Stimulated activated CD8-positive, alpha-beta memory T cell treated with anti-CD3 and anti-CD28 coated beads, Interleukin-15, amount 100 ng/mL, for 1 hour (primary cell): ENCODE data around the gene FSD1.
"Not testable (repeated sequence)": the region's sequence is repeated elsewhere in the genome, so short reads cannot be mapped to it uniquely, and the experiment has no call there.

Experiments used
- DNase-seq: peaks from one replicate; pipeline ENCODE4 v3.0.0-alpha.2; 2020; ENCODE audit warnings: low read depth

FSD1 gene

DNA sequence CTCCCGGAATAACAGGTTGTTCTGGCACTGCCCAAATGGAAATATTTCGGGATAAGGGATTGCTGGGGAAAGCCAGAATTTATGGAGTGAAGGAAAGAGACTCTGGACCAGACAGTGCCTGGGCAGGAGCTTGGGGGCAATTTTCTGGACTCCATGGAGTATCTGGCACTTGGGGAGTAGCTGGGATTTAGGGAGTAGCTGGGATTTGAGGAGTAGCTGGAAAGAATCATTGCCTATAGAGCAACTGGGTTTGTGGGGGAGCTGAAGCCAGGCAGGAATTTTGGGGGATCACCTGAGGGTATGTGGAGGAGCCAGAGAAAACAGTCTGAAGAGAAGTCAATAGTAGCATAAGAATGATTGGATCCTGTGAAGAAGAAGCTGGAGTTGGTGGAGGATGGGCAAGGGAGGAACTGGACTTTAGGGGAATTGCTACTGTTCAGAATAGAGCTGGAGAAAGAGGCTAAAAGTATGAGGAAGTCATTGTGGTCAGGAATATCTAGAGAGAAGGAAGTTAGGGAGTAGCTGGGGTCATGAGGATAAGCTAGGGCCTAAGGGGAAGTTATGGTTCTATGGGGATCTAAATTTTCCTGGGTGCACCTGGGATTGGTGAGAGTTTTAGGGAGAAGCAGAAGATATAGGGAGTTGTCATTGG, 14.8 kb downstream of the FSD1 start:
- no peak for DNase-seq

DNA sequence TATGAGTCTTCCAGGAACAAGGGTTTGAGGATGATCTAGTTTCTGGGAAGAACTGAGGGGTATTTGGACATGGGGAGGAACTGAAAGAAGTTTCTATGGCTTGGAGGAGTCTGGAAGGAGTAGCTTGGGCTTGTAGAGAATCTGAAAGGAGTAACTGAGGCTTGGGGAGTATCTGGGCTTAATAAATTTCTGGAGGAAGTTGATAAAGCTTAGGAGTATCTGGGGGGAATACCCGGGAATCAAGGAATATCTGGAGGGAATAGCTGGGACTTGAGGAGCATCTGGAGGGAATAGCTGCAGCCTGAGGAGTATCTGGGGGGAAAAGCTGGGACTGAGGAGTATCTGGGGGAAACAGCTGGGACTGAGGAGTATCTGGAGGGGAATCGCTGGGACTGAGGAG, 16.0 kb downstream of the FSD1 start:
- DNase-seq = no peak

DNA sequence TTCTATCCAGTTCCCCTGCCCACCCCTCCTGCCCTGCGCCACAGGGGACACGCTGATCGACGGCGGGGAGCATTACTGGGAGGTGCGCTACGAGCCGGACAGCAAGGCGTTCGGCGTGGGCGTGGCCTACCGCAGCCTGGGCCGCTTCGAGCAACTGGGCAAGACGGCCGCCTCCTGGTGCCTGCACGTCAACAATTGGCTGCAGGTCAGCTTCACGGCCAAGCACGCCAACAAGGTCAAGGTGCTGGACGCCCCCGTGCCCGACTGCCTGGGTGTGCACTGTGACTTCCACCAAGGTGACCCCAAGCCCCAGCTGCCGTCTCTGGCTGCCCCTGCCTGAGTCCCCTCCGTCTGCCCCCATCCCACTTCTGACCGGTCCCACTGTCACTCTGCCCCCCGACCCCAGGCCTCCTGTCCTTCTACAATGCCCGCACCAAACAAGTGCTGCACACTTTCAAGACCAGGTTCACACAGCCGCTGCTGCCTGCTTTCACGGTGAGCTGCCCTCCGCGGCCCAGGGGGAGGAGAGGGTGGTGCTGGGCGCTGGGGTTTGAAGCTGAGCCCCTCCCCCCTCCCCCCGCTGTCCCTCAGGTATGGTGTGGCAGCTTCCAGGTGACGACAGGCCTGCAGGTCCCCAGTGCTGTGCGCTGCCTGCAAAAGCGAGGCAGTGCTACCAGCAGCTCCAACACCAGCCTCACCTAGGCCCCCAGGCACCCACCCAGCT, 18.7 kb downstream of the FSD1 start:
- no peak for DNase-seq

DNA sequence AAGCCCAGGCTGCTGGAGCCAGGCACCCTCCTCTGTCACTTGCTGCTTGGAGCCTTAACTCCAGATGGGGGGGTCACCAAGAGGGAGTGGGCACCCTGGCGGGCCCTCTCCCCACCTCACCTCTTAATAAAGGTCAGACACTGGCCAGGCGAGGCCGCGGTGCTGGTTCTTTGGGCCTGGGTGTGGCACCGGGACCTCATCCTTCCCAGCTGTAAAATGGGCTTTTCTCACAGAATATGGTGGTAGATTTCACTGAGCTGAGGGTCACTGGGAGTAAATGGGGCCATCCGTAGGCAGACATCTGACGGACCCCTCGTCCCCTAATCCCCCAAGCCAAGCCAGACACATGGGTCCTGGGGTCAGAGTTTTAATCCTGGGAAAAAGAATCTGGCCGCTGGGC, 19.3 kb downstream of the FSD1 start:
- DNase-seq = no peak

DNA sequence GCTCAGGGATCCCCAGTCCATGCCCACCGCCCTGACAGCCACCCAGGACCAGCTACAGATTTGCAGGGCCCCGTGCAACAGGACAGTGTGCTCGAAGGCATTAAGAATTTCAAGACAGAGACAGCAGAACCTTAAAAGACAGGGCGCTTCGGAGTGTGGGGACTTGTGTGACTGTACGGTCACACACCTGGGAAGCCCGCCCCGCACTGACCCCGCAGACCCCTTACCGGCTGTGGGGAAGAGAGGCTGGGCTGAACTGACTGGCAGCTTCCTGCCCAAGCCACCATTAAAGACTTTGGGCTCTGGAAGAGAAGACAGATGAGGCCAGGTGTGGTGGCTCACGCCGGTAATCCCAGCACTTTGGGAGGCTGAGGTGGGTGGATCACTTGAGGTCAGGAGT, 19.8 kb downstream of the FSD1 start:
- no peak for DNase-seq

DNA sequence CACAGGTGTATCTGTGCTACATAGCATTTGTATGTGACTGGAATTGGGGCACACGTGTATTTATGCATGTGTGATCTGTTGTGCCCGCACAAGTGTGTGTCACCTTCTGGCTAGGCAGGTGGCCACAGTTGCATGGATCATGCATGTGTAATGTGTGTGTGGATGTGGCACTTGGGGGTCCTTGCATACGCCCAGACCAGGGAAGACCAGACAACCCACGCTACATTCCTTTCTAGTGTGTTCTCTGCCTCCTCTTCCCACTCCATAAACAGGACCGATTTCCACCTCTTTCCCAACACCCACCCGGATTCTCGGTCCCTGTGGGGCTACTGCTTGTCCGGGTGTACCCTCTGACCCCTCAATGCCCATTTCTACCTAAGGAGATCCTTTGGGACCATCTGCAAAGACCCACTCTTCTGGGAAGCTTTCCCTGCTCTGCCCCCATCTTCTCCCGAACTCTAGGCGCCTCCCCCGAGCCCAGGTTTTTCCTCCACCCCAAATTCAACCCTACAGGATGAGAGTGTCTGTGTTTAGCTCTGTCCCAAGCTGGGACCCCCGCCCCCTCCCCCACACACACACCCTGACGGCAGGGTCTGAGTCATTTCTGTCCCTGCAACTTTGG, 21.9 kb downstream of the FSD1 start:
- DNase-seq = no peak

DNA sequence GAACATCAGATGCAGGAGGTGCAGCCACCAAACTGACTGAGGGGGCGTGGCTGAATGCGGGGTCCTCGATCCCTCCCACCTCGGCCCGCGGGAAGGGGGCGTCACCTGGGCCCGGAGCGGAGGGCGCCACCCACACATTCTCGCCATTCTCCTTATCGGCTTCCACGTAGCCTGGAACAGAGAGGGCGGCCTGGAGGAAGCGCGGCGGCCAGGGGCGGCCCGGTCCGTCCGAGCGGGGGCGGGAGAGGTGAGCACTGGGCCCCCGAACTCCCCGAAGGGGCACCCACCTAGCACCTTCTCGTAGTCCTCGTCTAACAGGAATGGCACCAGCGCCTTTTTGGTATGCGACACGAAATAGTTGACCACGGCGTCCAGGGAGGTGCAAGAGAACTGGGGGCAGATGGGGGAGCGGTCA, 22.4 kb downstream of the FSD1 start:
- DNase-seq = no peak

DNA sequence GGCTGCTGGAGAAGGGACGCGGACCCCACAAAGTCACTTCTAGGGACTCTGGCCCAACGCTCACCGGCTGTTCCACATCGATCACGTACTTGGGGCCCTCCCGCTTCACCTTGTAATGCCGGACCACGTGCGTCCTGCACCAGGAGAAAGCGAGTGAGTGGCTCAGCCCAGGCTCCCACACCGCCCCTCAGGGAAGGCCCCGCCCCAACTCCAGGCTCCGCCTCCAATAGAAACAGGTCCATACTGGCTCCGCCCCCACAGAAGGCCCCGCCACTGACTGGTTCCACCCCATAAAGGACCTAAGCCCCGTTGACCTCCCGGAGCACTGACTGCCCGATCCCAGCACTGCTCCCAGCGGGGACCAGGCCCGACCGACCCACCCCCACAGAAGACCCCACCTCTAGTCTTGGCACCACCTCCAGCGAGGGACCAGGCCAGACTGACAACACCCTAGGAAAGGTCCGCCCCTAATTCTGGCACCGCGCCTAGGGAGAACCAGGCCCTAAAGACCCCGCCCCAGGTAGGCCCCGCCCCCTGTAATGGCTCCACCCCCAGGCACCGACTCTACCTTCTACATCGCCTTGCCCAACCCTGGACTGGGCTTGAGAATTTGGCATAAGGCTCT, 23.0 kb downstream of the FSD1 start:
- DNase-seq = peak; percentile 40

DNA sequence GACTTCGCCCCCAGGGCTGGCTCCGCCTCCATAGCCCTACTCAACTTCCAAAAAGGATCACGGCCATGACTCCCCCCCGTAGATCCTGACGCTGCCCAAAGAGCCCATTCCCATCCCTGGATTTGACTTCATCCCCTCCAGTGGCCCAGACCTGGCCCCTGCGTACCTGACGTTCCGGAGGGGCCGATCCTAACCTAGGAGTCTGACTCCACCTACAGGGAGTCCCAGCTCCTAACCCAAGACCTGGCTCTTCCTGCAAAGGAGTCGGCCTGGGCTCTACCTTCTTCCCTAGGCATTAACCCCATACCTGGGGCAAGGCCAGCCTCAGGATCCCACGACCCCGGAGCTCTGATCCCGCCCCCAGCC, 23.5 kb downstream of the FSD1 start:
- no peak for DNase-seq

DNA sequence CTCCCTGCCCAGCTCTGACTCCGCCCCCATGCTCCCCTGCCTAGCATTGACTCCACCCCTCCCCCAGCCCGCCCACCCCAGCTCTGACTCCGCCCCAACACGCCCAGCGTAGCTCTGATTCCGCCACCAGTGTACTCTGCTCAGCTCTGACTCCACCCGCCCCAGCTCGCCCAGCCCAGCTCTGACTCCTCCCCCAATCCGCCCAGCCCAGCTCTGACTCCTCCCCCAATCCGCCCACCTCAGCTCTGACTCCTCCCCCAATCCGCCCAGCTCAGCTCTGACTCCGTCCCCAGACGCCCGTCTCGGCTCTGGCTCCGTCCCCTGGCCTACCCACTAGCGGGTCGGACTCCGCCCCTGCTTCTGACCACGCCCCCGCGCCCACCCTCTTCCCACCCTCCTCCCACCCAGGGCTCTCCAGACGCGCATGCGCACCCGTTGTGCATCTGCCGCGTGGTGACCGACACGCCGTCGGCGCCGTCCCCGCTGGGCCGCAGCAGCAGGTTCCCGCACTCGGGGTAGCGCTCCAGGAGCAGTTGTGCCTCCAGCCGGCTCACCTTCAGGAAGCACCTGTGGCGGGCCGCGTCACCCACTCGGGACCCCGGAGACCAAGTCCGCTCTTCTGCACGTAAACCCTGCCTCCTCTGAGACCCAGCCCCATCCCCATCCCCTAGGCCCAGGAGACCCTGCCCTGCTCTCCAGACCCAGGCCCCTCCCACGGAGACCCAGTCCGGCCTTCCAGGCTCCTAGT, 24.0 kb downstream of the FSD1 start:
- peak; percentile 97 for DNase-seq

DNA sequence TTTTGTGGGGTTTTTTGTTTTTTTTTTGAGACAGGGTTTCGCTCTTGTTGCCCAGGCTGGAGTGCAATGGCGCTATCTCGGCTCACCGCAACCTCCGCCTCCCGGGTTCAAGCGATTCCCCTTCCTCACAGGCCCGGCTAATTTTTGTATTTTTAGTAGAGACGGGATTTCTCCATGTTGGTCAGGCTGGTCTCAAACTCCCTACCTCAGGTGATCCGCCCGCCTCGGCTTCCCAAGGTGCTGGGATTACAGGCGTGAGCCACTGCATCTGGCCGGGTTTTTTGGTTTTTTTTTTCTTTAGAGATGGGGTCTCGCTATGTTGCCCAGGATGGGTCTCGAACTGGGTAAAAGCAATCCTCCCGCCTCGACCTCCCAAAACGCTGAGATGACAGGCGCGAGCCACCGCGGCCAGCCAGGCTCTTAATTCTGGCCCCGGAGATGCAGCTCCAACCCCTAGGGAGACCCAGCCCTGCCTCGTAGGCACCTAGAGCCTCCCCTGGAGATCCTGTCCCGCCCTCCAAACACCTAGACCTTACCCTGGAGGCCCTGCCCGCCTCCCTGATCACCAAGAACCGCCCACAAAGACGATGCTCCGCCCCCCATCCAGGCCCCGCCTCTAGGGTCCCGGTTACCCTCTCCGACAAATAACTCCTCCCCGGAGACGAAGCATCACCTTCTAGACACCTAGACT, 24.7 kb downstream of the FSD1 start:
- not testable (repeated sequence) for DNase-seq

DNA sequence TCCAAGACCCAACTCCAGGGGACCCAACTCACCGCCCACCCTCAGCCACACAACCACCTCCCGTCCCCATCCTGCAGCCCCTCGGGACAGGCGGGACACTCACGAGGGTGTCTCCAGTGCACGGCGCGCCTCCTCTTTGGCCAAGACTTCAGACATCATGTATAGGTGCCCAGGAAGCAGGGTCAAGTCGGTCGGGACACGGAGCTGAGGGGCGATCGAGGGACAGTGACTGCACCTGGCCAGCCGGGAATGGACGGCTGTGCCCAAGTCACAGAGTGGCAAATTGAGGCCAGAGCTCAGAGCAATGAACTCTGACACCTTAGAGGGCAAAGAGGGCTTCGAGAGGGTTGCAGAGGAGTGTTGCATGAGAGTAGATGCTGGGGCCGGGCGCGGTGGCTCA, 25.5 kb downstream of the FSD1 start:
- DNase-seq = no peak

DNA sequence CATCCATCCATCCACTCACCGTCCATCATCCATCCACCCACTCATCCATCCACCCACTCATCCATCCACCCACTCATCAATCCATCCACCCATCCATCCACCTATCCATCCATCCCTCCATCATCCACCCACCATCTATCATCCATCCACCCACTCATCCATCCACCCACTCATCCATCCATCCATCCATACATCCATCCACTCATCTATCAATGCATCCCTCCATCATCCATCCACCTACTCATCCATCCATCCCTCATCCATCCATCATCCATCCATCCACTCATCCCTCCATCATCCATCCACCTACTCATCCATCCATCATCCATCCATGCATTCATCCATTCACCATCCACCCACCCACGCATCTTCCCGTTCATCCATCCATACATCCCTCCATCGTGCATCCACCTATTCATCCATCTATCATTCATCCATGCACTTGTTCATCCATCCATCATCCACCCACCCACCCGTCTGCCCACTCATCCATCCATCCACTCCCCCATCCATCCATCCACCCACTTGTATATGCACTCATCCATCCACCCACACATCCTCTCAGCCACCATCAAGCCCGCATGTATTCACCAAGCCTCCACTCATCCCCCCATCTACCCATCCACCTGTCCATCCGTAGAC, 30.7 kb downstream of the FSD1 start:
- DNase-seq = no peak

DNA sequence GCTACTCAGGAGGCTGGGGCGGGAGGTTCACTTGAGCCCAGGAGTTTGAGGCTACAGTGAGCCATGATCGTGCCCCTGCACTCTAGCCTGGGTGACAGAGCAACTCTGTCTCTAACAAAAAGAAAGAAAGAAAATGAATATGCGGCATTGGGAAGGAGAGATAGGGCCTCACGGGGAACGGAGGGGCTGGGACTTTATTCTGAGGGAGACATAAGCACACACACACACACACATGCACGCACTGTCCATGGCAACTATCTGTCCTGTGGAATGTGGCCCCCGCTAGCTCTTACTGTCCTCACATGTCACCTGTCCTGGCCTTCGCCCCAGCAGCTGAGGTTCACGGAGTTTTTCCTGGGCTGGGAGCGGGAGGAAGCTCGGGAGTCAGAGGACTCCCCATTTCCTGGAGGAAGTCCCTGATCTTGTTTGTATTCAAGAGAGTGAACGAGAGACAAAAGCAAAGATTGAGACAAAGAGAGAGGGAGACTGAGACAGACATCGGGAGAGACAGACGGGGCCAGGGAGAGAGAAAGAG, 33.6 kb downstream of the FSD1 start:
- DNase-seq = no peak

DNA sequence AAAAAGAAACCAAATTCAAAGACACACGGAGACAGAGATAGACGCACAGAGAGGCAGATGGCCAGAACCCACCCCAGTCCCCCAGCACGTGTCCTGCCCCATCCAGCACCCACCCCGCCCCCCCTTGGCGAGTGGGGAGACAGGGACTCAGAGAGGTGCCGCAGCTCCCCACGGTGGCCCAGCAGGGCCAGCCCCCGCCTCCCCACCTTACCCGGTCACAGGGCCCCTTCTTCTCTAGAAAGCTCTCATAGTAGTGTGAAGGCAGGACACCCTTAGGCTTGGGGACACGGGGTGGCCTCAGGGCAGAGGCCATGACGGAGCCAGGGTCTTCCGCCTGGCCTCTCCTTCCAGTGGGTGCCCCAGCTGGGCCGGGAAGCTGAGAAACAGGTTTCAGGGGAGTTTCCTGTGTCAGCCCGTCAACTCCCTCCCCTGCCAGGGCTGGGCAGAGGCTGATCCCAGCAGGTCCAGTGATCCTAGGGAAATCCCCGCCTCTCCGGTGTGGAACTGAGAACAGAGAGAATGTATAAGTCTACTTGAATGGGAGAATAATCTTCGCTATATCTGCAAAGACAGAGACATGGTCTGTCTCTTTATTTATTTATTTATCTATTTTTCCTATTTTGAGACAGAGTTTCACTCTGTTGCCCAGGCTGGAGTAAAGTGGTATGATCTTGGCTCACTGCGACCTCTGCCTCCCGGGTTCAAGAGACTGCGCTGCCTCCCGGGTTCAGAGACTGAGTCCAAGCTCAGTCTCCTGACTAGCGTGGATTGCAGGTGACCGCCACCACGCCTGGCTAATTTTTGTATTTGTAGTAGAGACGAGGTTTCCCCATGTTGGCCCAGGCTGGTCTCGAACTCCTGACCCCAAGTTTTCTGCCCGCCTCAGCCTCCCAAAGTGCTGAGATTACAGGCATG, 34.3 kb downstream of the FSD1 start, which contains the start of gene STAP2:
Gene STAP2, minus strand, starts transcription at position 387 of the 915 bp plus-strand sequence. Its CDS starts 74 bp downstream, at position 313.
- DNase-seq = no peak

DNA sequence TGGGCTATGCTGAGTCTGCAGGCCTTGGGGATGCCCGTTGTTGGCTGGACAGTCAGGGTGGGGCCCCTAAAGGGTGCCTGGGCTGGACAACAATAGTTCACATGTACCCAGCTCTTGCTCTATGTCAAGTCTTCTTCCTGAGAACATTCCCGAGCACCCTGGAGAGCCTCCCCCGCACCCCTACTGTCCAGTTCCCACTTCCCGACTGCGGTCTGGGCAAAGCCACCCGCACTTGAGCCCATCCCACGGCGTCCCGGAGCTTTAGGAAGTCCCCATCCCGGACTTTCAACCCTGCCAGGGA, 37.9 kb downstream of the FSD1 start:
- no peak for DNase-seq

DNA sequence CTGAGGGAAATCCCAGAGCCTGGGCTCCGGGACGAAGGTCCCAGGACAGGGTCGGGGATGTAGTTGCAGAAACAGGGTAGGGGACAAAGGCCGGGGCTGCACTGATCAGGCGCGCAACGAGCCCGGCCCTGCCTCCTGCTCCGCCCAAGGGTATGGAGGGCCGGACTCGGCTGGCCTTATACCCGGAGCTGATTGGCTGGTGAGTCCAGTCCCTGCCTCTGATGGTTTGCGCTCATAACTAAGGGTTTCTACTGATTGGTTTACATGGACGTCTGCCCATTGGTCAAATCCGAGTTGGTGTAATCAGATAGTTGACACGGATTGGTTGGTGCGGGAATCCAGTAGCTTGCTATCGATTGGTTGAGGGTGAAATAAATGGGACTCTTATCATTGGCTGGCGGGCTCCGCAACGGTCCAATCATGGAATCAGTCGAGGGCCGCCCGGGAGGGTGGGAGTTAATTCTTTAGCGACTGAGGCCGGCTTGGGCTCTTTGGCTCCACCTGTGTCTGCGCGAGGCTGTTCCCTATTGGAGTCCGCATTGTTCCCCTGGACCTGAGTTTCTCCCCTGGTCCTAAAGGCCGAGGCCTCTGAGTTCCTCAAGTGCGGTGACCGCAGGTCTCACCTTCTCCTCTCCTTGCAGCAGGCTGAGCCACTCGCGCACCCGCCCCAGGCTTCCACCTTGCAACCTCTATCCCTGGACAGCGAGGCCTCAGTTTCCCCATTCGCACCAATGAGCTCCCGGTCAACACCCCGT, 38.4 kb downstream of the FSD1 start:
- DNase-seq = peak; percentile 70

DNA sequence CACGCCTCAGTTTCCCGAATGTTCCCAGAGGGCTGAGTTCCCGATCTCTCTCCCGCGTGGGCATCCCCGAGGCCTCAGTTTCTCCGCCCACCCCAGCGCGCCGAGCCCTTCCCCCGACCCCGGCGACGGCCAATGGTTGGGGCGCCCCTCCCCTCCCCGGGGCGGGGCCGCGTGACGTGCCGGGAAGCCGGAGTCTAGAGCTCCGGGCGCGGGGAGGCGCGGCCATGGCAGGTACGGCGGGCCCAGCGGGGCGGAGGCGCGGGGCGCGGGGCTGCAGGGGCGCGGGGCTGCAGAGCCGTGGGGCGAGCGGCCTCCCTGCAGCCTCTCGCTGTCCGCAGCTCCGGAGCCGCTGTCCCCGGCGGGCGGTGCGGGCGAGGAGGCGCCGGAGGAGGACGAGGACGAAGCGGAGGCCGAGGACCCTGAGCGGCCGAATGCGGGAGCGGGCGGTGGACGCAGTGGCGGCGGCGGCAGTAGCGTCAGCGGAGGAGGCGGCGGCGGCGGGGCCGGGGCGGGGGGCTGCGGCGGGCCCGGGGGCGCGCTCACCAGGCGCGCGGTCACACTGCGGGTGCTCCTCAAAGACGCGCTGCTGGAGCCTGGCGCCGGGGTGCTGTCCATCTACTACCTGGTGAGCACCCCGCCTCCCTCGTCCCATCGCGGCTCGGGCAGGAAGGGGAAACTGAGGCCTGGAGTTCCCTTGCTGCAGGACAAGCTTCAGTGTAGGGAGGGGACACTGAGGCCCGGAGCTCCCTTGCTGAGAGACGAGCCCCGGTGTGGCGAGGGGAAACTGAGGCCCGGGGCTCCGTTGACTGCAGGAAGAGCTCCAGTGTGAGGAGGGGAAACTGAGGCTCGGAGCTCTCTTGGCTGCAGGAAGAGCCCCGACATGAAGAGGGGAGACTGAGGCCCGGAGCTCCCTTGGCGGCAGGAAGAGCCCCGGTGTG, 39.2 kb downstream of the FSD1 start, which contains the start of gene MPND:
Gene MPND, plus strand, starts transcription at position 193 of the 938 bp plus-strand sequence. Its CDS starts 32 bp downstream, at position 225.
- peak; percentile 84 for DNase-seq
